Erythroblast (primary cell): ENCODE data around the gene VASN.

Experiments
- GATA1 ChIP-seq: IDR thresholded peaks from 2 replicates; pipeline ENCODE4 v1.6.1; 2011; ENCODE audit warnings: low read depth, mild to moderate bottlenecking, control low read depth, low read length, moderate library complexity
- POLR2A ChIP-seq: IDR thresholded peaks from 2 replicates; pipeline ENCODE4 v1.6.1; 2011; ENCODE audit warnings: mild to moderate bottlenecking, low read length

DNA sequence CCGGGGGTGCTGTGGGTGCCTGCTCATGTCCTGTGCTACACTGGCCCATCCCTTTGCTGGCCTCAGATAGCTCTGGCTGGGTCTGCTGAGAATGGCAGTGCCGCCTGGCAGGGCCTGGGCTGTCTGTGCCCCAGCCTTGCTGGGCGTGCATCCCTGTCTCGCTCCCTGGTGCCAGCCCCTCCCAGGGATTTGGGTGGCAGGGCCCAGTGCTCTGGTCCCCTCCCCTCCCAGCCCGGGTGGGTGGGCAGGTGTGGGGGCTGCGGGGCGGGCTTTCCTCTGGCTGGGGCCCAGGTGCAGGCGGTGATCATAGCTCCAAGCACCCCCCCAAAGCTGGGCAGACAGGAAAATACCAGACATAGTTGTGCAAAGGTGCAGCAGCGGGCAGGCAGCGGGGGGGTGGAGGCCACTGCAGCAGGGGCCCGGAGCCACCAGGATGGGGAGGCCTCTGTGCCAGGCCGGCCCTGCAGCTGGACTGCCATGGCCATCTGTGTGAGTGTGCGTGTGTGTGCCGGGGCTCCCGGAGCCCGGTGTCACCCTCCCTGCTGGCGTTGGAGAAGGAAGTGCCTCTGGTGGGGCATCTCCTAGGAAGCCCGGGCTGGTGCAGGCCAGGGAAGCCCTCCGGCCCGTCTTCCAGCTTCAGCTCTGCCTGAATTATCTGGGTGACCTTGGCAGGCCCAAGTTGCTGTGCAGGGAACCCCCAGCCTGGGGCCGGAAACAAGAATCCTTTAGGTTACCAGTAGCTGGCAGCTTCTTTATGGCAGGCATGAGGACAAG lies 48.4 kb upstream of the VASN start:
- no peak for TF ChIP-seq POLR2A
- no peak for TF ChIP-seq GATA1
